Mesendoderm (in vitro differentiated cells): ENCODE results near the gene CRK.
"Not testable (repeated sequence)": the region's sequence is repeated elsewhere in the genome, so short reads cannot be mapped to it uniquely, and the experiment has no call there.

Source experiments
- DNase-seq: peaks from one replicate; pipeline ENCODE4 v3.0.0; 2013
- H2AK5ac ChIP-seq: 2 replicates; pipeline ENCODE4 v1.6.1; 2013; ENCODE audit warnings: low read length, inconsistent platforms
- H2BK120ac ChIP-seq: 2 replicates; pipeline ENCODE4 v1.6.1; 2013; ENCODE audit warnings: low read depth, mild to moderate bottlenecking, low read length, moderate library complexity, mixed read lengths
- H2BK15ac ChIP-seq: replicated peaks from 2 replicates; pipeline ENCODE4 v1.6.1; 2013; ENCODE audit warnings: low read depth, mild to moderate bottlenecking, moderate library complexity
- H2BK5ac ChIP-seq: 2 replicates; pipeline ENCODE4 v1.6.1; 2013; ENCODE audit warnings: low read length, inconsistent platforms
- H3K18ac ChIP-seq: 2 replicates; pipeline ENCODE4 v1.6.1; 2013; ENCODE audit warnings: mild to moderate bottlenecking, low read length, mixed read lengths
- H3K23ac ChIP-seq: one replicate; pipeline ENCODE4 v1.6.1; 2013; ENCODE audit warnings: low read length
- H3K27ac ChIP-seq: 2 replicates; pipeline ENCODE4 v1.5.1; 2013; ENCODE audit warnings: low read depth, mild to moderate bottlenecking, inconsistent platforms, low read length, moderate library complexity
- H3K27me3 ChIP-seq: 2 replicates; pipeline ENCODE4 v1.6.1; 2013; ENCODE audit warnings: low read length, control low read depth, mild to moderate bottlenecking, inconsistent platforms; ENCODE audit not compliant: insufficient read depth, poor library complexity
- H3K36me3 ChIP-seq: 2 replicates; pipeline ENCODE4 v1.6.1; 2013; ENCODE audit warnings: low read length, inconsistent platforms; ENCODE audit not compliant: control insufficient read depth, insufficient read depth
- H3K4ac ChIP-seq: one replicate; pipeline ENCODE4 v1.6.1; 2013; ENCODE audit warnings: low read depth, mild to moderate bottlenecking, low read length, moderate library complexity
- H3K4me1 ChIP-seq: 2 replicates; pipeline ENCODE4 v1.6.1; 2013; ENCODE audit warnings: low read depth, low read length, inconsistent platforms; ENCODE audit not compliant: control insufficient read depth
- H3K4me2 ChIP-seq: 2 replicates; pipeline ENCODE4 v1.6.1; 2013; ENCODE audit warnings: low read length
- H3K4me3 ChIP-seq: 2 replicates; pipeline ENCODE4 v1.5.1; 2013; ENCODE audit warnings: mild to moderate bottlenecking, low read length
- H3K56ac ChIP-seq: one replicate; pipeline ENCODE4 v1.6.1; 2013; ENCODE audit warnings: low read length
- H3K79me1 ChIP-seq: 2 replicates; pipeline ENCODE4 v1.6.1; 2013; ENCODE audit warnings: low read length, inconsistent platforms
- H3K79me2 ChIP-seq: 2 replicates; pipeline ENCODE4 v1.6.1; 2013; ENCODE audit warnings: mild to moderate bottlenecking, low read length; ENCODE audit not compliant: control insufficient read depth, insufficient read depth
- H3K9ac ChIP-seq: 2 replicates; pipeline ENCODE4 v1.6.1; 2013; ENCODE audit warnings: low read length, inconsistent platforms
- H4K5ac ChIP-seq: one replicate; pipeline ENCODE4 v1.6.1; 2013; ENCODE audit warnings: low read length
- H4K8ac ChIP-seq: one replicate; pipeline ENCODE4 v1.6.1; 2013; ENCODE audit warnings: low read depth, mild to moderate bottlenecking, control low read depth, low read length, moderate library complexity
- WGBS: extraction: QIAGEN DNeasy Blood & Tissue Kit; methylation state at CpG from one replicate; pipeline ENCODE4 v1.1.7; 2013; ENCODE audit warnings: low lambda C conversion rate, missing lambda C conversion rate; ENCODE audit not compliant: insufficient coverage; ENCODE audit errors: extremely low coverage; 5-methylcytosine and 5-hydroxymethylcytosine counted together

CRK gene

GRCh38 chr17:1398028-1398427, 58.0 kb downstream of the CRK start:
- Histone ChIP-seq H3K9ac (peak overlapping the region; percentile 100), H3K56ac (peak overlapping the region; percentile 100), H3K36me3 (no peaks in the 10 kb centered on the region), H2AK5ac (no peak overlapping the region), H3K23ac (no peak overlapping the region), H4K5ac (no peak overlapping the region), H3K4me2 (peak overlapping the region; percentile 38), H3K79me2 (peaks cover 68% of the 10 kb centered on the region), H2BK5ac (no peak overlapping the region), H2BK15ac (no peak overlapping the region), H2BK120ac (no peak overlapping the region), H4K8ac (no peak overlapping the region), H3K4me3 (no peak overlapping the region), H3K27ac (no peak overlapping the region), H3K4me1 (peaks cover 3% of the 10 kb centered on the region), H3K27me3 (no peaks in the 10 kb centered on the region), H3K79me1 (no peaks in the 10 kb centered on the region), H3K18ac (no peak overlapping the region), H3K4ac (no peak overlapping the region)
- no peak for DNase-seq
- WGBS, result no CpG with 5 or more reads among the region's 2 CpGs

GRCh38 chr17:1395876-1396665, 60.0 kb downstream of the CRK start:
- H3K27me3 ChIP-seq, H3K4ac ChIP-seq, H3K79me1 ChIP-seq, H2AK5ac ChIP-seq, H3K27ac ChIP-seq, H2BK5ac ChIP-seq, H3K56ac ChIP-seq, H4K5ac ChIP-seq, H3K4me2 ChIP-seq, H3K4me3 ChIP-seq, H3K18ac ChIP-seq, H4K8ac ChIP-seq, H2BK120ac ChIP-seq, H3K23ac ChIP-seq, H3K36me3 ChIP-seq, DNase-seq, H3K9ac ChIP-seq, H2BK15ac ChIP-seq: not testable (repeated sequence)
- WGBS, result no CpG with 5 or more reads among the region's 26 CpGs
- peaks cover 87% of the 10 kb centered on the region for H3K79me2 ChIP-seq
- H3K4me1 ChIP-seq, result peaks cover 10% of the 10 kb centered on the region

GRCh38 chr17:1391577-1391976, 64.5 kb downstream of the CRK start:
- Histone ChIP-seq H2BK5ac (no peak overlapping the region), H3K4me1 (peaks cover 12% of the 10 kb centered on the region), H3K9ac (no peak overlapping the region), H2AK5ac (no peak overlapping the region), H3K18ac (no peak overlapping the region), H3K79me1 (no peaks in the 10 kb centered on the region), H3K23ac (no peak overlapping the region), H2BK15ac (no peak overlapping the region), H3K4me2 (no peak overlapping the region), H3K27me3 (no peaks in the 10 kb centered on the region), H4K8ac (no peak overlapping the region), H2BK120ac (no peak overlapping the region), H3K56ac (peak overlapping the region; percentile 19), H3K36me3 (no peaks in the 10 kb centered on the region), H3K27ac (no peak overlapping the region), H3K4me3 (no peak overlapping the region), H4K5ac (no peak overlapping the region), H3K79me2 (peaks cover 97% of the 10 kb centered on the region), H3K4ac (no peak overlapping the region)
- WGBS, result no CpG with 5 or more reads among the region's 9 CpGs
- no peak for DNase-seq

GRCh38 chr17:1390432-1391367, 65.3 kb downstream of the CRK start:
- no peak overlapping the region for H2AK5ac ChIP-seq
- no peak overlapping the region for H3K23ac ChIP-seq
- peaks cover 12% of the 10 kb centered on the region for H3K4me1 ChIP-seq
- H3K79me1 ChIP-seq, result no peaks in the 10 kb centered on the region
- peak; percentile 44 for DNase-seq
- H3K4ac ChIP-seq, result no peak overlapping the region
- no CpG with 5 or more reads among the region's 6 CpGs for WGBS
- peak overlapping the region; percentile 32 for H3K9ac ChIP-seq
- H3K4me3 ChIP-seq, result no peak overlapping the region
- H3K36me3 ChIP-seq, result no peaks in the 10 kb centered on the region
- no peak overlapping the region for H3K27ac ChIP-seq
- no peak overlapping the region for H4K5ac ChIP-seq
- H4K8ac ChIP-seq, result no peak overlapping the region
- H3K27me3 ChIP-seq, result no peaks in the 10 kb centered on the region
- H2BK120ac ChIP-seq, result no peak overlapping the region
- H2BK5ac ChIP-seq, result no peak overlapping the region
- H3K56ac ChIP-seq, result no peak overlapping the region
- H3K4me2 ChIP-seq, result no peak overlapping the region
- no peak overlapping the region for H3K18ac ChIP-seq
- peaks cover 97% of the 10 kb centered on the region for H3K79me2 ChIP-seq
- no peak overlapping the region for H2BK15ac ChIP-seq

GRCh38 chr17:1387490-1388227, 68.4 kb downstream of the CRK start:
- not testable (repeated sequence) for DNase-seq, H4K8ac ChIP-seq, H3K4ac ChIP-seq, H3K4me3 ChIP-seq, H3K4me2 ChIP-seq, H3K23ac ChIP-seq, H2AK5ac ChIP-seq, H3K4me1 ChIP-seq, H2BK120ac ChIP-seq, H3K36me3 ChIP-seq, H3K79me1 ChIP-seq, H3K27ac ChIP-seq, H4K5ac ChIP-seq, H2BK5ac ChIP-seq, H3K27me3 ChIP-seq, H3K56ac ChIP-seq, H2BK15ac ChIP-seq, H3K18ac ChIP-seq, H3K9ac ChIP-seq
- no CpG with 5 or more reads among the region's 22 CpGs for WGBS
- peaks cover 97% of the 10 kb centered on the region for H3K79me2 ChIP-seq
